RPMI7951 (cell line): Measurements from ENCODE around the gene FAIM2. TPM values are rescaled to one million over a fixed set of nuclear protein-coding genes. Genes with fewer than 3 reads are reported as not detected.
"Not testable (repeated sequence)": the region's sequence is repeated elsewhere in the genome, so short reads cannot be mapped to it uniquely, and the experiment has no call there.

Experiments
- DNase-seq: peaks from one replicate; pipeline ENCODE4 v3.0.0-alpha.2; 2012; ENCODE audit warnings: low read depth
- total RNA-seq: library from RNA; depleted of rRNA; stranded (reverse); fragments of >200 nt; shearing (Covaris generic); gene quantifications from 2 replicates; pipeline ENCODE4 v1.2.3, GENCODE V29; 2014

FAIM2 gene
- total RNA-seq, 1 experiment from 2014 or later: 1.2 TPM

DNA sequence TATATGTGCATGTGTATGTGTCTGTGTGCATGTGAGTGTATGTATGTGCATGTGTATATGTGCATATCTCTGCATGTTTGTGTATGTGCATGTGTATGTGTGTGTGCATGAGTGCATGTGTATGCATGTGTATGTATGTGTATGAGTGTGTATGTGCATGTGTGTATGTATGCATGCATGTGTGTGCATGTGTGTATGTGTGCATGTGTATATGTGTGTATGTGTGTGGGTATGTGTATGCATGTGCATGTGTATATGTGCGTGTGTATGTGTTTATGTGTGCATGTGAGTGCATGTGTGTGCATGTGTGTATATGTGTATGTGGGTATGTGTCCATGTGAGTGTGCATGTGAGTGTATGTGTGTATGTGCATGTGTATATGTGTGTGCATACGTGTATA lies 24.6 kb downstream of the FAIM2 start:
- not testable (repeated sequence) for DNase-seq

DNA sequence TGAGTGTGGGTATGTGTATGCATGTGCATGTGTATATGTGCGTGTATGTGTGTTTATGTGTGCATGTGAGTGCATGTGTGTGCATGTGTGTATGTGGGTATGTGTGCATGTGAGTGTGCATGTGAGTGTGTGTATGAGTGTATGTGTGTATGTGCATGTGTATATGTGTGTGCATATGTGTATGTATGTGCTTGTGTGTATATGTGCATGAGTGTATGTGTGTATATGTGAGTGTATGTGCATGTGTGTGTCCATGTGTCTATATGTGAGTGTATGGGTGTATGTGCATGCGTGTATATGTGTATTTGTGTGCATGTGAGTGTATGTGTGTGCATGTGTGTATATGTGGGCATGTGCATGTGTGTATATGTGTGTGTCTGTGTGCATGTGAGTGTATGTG lies 25.7 kb downstream of the FAIM2 start:
- no peak for DNase-seq

GRCh38 chr12:49877066-49877465 lies 26.6 kb downstream of the FAIM2 start:
- no peak for DNase-seq

GRCh38 chr12:49876070-49876469 lies 27.6 kb downstream of the FAIM2 start:
- DNase-seq: no peak

- no peak for DNase-seq
These were observed 28.5 kb downstream of the FAIM2 start for GRCh38 chr12:49875115-49875720.

DNA sequence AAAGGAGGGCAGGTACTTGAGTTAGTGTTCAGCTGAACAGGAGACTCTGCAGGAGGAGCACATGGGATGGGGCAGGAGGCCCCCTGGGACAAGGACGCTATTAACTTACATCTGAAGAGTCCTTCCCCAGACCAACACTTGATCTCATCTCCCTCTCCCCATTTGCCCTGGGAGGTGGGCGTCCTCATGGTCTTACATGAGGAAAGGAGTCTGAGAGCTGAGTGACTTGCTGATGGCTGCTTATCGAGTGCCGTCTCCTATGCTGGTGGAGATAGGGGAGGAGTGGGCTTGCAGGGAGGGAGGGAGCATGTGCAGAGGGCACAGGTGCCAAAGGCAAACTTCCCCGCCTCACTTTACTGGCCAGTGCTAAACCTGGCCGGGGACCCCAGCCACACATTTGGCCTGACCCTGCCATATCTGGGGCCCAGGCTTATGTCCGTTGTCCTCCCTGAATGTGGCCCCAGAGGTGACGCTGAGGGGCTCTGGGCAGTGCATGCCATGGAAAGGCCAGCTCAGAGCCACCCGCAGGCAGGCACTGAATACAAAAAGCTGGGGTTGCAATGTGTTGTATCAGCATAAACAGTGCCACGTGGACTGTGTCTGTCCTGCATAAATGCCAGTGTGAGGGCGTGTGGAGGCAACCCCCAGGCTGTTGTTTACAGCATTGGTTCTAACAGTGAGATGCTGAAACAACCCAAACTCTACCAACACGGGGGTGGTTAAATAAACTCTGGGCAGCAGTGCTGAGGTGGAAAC lies 29.4 kb downstream of the FAIM2 start:
- peak; percentile 13 for DNase-seq

GRCh38 chr12:49873361-49873934 lies 30.3 kb downstream of the FAIM2 start:
- peak; percentile 79 for DNase-seq

DNA sequence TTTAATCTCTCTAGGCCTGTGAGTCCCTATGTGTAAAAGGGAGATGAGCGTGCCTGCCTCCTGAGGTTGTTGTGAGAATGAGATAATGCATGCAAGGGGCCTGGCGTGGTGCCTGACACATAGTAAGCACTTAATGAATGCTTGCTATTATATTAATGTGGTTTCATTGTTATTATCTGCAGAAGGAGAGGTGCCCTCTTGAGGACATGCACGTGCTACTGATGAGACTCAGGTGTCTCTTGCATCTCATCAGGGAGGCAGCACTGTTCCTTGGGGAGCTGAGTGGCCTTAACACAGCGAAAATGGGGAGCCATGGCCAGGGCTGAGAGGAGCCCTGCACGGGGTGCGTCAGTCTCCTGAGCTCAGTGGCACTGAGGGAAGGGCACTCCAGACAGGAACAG lies 30.9 kb downstream of the FAIM2 start:
- peak; percentile 13 for DNase-seq

DNA sequence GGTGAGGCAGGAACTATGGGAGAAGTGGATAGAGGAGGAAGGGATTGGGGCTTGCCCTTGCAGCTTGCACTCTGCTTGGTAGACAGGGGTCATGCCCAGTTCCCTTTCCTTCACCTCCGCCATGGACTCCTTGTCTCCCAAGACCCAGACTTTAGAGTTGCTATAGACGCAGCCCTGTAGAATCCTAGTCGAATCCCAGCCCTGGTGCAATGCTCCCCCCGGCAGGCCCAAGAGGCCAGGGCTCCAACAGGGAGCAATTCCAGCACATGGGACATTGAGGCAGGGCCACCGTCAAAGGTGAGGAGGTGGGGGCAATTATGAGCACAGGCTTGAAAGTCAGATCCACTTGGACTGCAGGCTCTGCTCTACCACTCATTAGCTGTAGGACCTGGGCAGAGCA lies 31.3 kb downstream of the FAIM2 start:
- no peak for DNase-seq

DNA sequence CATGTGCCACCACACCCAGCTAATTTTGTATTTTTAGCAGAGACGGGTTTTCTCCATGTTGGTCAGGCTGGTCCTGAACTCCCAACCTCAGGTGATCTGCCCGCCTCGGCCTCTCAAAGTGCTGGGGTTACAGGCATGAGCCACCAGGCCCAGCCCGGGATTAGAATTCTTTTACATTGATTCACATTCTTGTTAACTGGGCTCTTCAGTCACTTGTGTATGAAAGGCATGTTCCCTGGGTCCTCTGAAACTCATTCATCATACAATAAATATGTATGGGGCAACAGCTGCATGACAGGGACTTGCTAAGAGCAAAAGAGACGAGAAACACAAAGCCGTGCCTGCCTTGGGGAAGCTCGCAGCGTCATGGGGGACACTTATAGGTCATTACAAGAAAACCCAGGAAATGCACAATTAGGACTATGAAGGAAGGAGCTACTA lies 31.9 kb downstream of the FAIM2 start:
- DNase-seq: not testable (repeated sequence)

DNA sequence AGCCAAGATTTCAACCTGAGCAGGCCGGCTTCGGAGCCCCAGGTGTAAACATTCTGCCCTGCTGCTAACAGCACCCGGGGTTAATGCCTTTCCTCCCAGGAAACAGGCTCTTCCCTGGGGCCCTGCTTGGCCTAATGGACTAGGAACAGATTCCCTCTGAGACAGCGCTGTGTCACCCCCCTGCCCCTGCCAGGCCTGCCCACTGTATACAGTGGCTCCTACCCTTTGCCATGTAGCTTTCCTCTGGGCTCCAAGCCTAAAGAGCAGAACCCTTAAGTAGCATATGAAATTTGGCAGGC lies 32.5 kb downstream of the FAIM2 start:
- no peak for DNase-seq

DNA sequence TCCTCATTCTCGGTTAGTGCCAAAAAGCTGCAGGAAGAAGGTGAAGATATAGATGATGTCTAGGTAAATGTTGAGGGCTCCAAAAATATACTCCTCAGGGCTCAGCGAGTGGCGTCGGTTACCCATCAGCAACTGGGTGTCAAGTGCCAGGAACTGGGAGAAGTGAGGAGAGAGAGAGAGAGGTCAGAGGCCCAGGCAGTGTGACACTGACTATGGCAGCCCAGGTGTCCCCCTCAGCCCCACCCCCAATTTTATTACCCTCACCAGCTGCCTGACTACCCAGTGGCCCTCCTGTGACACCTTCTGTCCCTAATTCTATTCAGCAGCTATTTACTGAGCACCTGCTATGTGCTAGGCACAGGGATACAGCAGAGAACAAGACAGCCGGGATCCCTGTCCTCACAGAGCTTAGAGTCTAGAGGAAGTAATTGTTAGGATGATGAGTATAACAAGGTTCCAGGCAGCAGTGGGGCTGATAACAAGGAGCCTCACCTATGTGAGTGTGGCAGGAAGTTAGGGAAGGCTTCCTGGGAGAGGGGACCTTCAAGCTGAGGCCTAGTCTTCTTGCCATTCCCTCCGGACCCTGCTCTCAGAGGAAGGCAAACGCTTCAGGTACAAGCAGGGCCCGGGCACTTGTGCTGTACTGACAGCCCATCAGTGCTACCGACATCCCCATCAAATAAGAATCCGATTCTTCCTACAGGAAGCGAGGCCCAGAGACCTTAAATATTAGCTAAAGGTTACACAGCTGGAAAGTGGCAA lies 33.0 kb downstream of the FAIM2 start:
- no peak for DNase-seq

- no peak for DNase-seq
These were observed 33.7 kb downstream of the FAIM2 start for GRCh38 chr12:49869816-49870500.

DNA sequence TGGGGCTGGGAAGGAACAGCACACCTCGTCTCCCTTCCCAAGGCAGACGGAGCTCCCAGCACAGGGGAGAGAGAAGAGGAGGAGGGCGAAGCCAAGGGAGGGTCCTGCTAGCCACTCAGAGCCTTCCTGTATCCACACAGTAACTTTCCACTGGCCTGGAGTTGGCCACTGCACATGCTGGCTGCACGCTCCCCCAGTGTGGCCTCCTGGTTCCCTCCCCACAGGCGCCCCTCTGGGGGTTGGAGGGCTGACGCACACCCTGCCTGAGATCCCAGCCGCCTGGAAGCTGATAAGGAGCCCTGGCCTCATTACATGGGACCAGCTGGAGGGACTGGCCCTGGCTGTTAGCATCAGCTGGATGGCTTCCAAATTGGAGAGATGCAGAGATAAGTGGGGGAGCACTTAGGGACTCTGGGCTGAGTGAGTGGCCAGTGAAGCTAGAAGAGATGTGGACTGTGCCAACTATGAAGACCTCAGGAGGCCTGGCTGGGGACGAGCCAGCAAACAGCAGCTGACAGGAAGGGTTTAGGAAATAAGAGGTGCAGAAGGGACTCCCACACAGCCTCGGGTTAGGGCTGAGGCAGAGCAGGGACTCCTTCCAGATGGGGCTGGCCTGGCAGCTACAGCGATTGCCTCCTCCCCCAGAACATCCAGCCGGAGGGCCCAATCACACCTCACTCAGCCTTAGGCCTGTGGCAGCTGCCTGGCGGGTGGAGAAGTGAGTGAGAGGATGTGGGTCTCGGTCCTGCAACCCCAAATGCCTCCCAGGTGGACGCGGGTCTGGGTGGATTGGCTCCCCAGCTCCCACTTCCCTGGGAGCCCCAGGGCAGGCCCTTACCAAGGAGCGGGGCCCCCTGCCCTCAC lies 34.5 kb downstream of the FAIM2 start:
- DNase-seq: peak; percentile 100

GRCh38 chr12:49868449-49868848 lies 35.3 kb downstream of the FAIM2 start:
- DNase-seq: no peak

GRCh38 chr12:49867570-49868341 lies 35.9 kb downstream of the FAIM2 start:
- DNase-seq: no peak

DNA sequence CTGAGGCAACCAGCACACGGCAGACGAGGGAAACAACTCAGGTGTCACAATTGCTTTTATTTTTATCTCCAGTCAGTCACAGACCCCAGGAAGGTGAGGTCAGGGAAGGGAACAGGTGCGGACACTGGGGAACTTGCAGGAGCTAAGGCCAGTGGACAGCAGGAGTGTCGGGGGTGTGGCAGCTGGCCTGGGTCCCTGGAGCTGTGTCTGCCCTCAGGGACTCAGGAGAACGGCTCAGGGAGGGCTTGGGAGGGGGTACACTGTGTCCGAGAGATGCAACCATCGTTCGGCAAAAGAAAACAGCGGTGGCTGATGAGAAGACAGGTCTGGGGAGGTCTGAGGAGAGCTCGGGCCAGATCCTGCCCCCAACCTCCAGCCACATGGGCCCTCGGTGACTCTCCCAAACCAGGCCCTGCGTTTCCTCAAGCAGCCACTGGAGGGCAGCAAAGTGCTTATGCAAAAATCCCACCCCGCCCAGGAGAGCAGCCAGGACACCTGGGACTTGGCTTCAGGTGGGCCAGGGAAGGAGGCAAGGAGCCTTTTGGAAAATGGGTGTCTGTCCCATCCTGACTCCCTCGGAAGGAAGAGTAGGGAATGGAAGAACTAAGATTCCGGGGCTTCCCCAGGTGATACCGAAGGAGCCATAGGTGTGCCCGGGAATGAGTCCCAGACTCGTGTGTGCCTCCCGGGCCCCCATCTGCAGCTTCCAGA lies 36.7 kb downstream of the FAIM2 start:
- DNase-seq: peak; percentile 52

GRCh38 chr12:49865782-49866135 lies 37.9 kb downstream of the FAIM2 start:
- no peak for DNase-seq

DNA sequence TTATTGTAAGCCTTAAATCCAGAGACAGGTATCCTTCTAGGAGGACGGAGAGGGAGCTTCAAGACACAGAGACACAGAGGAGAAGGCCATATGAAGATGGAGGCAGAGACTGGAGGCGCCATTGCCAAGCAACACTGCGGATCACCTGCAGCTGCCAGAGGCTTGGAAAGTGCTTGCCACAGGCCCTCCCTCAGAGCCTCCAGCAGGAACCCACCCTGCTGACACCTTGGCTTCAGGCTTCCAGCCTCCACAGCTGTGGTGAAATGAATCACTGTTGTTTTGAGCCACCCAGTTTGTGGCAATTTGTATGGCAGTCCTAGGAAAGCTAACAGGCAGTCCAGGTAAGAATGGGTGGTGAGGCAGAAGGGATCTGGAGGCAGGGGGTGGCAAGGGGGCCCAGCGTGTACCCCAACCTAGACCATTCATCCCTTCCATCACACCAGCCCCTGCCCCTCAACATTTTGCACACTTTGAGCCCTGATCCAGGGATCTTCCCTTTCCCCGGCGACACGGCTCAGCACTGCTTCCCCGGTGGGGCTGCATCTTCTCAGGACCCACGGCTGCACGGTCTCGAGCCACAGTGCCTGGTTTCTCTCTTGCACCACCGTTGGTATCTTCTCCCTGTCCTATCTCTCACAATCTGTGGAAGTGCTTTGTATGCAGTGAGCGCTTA lies 38.5 kb downstream of the FAIM2 start:
- DNase-seq: no peak
